SIG-M5 (cell line): Measurements from ENCODE around the gene OSGEP.
A peak's percentile ranks its signal among the peaks of the same experiment; 100 is the strongest.

Experiments used
- DNase-seq: peaks from one replicate; lab custom pipeline; 2025; lab: John Stamatoyannopoulos, UW

OSGEP gene

DNA sequence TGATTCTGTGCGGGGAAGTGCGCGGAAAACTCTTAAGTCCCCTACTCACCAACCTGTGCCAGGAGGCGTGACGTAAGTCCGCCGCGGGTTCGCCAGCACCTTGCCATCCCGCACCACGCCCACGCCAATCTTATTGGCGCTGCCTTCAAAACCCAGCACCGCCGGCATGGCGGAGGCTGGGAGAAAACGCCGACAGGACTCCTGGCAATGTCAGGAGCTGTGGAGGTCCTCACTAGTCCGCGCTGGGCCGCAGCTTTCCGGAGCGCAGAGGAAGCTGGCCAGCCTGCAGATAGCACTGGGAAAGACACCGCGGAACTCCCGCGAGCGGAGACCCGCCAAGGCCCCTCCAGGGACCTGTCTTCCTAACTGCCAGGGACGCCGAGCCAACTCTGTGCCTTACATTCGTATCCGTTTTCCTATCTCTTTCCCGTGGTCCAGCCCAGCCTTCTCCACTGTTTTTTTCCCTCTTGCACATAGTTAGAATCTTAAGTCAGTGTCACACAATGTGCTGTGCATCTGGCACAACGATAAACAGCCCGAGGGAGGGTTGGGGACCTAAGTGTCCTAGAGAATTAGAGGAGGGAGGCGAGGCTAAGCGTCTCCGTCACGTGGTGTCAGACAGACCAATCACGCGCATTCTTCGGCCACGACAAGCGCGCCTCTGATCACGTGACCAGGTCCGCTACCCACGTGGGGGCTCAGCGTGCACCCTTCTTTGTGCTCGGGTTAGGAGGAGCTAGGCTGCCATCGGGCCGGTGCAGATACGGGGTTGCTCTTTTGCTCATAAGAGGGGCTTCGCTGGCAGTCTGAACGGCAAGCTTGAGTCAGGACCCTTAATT, at the start of gene OSGEP, which contains the start of gene APEX1:
TSS of gene OSGEP (minus strand) at position 297 of the 839 bp plus-strand sequence. CDS start at position 168, 129 bp downstream.
TSS of gene APEX1 (plus strand) at position 711 of the 839 bp plus-strand sequence. CDS start 420 bp downstream, outside the sequence.
- peak; percentile 89 for DNase-seq

DNA sequence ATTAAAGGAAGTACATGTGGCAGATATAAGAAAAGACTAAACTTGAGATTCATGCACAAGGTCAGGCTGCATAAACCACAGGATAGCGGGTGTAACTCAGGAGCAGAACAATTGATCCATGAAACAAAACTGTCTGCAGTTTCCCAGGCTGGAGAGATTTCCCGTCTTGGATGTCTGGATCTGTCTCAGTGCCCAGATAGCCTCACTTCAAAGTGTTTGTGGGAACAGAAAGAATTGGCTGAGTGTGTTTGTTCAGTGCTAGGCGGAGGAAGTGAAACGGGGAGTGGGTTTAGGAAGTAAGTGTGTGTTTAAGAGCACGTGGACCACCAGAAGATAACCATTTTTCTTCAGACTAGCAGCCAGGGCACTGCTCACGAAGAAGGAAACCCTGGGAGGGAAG, 49.3 kb upstream of the OSGEP start:
- DNase-seq: peak; percentile 11

DNA sequence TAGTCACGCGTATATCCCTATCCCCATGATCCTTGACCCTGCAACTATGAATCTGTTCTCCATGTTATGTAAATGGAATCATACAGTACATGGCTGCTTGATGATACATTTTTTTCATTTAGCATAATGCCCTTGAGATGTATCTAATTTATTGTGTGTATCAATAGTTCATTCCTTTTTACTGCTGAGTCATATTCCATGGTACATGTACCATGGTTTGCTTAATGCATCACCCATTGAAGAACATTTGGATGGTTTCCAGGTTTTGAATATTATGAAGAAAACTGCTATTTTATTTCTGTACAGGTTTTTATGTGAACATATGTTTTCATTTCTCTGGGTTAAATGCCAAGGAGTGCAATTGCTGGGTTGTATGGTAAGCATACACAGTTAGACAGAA, 46.7 kb upstream of the OSGEP start:
- DNase-seq: no peak

DNA sequence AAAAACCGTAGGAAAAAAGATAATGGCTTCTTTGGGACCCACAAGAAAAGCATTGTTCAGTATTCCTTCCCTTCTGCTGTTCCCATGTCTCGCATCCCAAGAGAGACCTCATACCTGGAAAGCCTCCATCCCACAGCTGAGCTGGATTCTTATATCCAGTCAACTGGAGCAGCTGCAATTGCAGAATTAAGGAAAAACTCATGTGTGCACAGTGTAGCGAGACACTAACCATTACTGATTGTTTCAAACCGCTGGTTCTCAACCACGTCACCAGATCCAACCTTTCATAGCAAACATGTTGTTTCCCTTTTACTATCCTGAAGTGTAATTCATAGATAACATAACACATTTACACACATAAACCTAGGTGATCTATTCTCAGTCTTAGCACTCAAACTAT, 45.3 kb upstream of the OSGEP start:
- DNase-seq: no peak

DNA sequence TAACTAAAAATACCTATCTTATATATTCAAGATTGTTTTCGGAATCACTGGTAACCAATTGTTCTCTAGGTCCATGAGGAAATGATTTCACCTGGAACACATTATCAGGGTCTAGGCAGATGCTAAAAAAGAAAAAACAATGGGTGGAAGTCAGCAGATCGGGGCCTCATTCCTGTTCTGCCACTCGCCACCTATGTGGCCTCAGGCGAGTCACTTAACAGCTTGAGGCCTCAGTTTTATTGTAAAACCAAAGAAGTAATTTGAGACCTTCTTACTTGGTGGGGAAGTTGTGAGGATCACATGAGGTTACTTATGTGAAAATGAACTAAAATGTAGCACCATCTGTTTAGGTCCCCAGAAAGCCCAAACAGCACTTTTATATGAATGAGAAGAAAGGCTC, 44.5 kb upstream of the OSGEP start:
- DNase-seq: no peak

DNA sequence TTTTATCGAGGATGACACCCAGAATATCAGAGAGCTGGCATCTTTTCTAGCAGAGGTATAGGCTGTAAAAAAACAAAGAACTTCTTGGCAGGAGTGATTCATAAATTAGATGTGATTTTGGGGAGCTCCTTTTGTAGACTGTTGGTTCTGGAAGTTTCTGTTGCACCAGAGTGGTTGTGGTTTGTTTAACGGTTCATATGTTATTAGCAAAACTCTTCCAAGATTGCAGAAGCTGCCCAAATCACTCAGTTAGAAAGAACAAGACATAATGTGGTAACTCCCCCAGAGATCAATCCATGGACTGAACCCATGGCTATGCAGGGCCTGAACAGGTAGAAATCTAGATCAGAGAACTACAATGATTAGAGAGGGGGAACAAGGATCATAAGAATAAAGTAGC, 44.0 kb upstream of the OSGEP start:
- DNase-seq: no peak

DNA sequence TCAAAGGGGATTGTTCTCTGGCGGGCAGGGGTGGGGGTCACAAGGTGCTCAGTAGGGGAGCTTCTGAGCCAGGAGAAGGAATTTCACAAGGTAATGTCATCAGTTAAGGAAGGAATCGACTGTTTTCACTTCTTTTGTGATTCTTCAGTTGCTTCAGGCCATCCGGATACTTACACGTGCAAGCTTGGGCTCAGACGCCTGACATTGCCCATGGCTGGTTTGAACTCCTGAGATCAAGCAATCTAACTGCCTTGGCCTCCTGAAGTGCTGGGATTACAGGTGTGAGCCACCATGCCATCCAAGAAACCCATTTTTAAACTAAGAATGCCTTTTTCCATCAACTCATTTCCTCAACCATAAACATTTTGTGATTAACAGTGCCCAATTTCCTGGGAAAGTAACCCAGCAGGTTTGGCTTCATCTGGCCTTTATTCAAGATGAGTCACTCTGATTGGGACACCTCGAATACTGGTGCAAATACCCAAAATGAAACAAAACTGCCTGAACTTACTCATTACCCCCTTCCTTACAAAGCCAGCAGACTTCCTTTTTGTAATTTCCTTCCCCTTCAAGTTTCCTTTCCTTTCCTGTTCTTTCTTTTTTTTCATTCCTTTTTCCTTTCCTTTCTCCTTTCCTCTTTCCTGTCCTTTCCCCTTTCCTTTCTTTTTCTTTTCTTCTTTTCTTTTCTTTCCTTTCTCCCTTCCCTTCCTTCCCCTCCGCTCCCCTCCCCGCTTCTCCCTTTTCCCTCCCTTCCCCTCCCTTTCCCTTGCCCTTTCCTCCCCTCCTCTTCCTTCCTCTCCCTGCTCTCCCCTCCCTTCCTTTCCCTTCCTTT, 40.5 kb upstream of the OSGEP start:
- no peak for DNase-seq

DNA sequence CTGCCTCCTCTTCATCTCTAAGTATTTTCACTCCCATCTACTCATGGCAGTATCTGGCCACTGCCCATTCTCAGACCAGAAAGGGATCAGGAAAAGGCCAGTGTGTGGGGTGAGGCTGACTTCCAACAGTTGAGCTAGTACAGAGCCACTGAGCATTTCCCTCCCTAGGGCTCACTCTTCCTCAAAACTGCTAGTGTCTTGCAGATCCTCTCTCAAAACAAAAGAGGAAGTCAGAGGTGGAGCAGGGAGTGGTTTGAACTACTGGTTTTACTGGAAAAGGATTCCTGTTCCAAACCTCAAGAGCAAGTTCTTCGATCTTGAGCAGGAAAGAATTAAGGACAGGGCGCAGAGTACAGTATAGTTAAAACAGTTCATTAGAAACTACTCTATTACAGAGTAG, 39.0 kb upstream of the OSGEP start:
- peak; percentile 56 for DNase-seq

DNA sequence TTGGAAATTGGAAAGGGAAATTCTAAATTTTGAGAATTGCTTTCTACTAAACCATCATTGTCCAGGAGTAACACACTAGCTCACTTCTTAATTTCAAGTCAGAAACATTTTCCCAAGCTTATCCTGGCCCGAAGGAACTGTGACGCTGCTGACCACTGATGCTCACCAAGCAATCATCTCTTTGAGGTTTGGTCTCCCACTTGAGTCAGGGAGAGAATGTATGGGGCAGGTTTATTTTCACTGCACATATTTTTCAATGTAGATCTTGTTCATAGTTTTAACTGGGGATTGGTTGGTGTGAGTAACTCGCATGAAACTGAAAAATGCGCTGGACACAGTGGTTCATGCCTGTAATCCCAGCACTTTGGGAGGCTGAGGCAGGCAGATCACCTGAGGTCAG, 37.9 kb upstream of the OSGEP start:
- no peak for DNase-seq

DNA sequence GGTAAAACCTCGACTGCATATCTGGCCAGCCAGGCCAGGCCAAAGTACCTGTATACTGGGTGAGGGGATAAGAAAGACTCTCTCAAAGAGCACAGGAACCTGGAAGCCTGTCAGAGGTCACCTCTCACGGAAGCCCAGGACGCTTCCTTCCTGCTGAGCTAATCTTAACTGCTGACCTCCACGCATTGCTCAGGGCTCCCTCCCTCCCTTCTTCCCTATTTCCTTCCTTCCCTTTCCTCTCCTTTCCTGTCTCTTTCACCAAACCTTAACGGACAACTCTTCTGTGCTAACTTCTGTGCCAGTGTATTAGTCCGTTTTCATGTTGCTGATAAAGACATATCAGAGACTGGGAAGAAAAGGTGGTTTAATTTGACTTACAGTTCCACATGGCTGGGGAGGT, 36.0 kb upstream of the OSGEP start:
- DNase-seq: no peak

DNA sequence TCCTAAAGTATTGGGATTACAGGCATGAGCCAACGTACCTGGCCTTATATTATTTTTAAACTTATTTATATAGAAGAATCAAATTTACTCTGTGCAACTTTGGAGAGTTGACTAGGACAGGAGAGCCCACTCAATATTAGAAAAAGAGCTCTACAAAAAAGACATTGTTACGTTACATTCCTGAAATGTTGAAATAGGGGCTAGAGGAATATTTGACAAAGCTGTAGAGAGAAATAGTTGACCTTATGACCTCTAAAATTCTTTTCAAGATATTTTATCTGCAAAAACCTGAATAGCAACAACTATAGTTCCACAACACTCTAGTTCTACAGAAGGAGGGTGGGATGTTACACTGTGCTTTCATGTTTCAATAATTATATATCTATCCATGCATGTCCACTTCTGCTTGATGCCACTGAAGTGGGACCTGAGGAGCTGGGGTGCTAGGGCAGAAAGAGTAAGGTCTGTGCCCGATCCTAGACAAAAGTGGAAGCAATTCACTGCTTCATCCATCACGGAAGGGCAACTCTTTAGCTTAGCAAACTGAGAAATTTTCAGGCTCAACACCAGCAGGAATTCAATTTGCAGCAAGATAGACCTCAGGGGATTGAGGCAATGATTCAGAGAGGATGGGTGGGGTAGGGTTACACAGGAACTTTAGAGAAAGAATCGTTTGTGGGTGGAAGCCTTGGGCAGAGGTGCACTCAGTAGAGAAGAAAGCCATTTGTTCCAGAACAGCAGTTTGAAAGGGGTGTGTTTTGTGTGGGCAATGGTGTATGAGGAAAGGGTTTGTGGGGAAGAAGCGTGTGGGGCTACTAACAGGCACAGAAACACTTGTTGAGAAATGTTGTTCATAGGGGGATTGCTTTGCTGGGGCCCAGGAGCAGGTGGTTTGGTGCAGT, 34.7 kb upstream of the OSGEP start:
- peak; percentile 86 for DNase-seq

DNA sequence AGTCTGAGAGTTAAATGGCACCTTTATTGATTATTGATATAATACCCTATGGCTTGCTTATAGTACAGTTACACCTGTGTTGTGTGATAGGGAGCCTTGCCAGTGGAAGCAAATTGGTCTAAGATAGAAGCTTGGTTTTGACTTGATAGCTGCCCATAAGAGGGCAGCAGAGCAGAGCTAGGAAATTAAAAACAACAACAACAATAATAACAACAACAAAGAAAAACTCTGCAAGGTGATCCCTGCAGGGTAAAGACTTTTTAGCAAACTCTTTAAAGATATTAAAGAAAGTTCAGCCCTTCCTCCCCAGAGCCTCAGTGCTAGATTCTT, 32.7 kb upstream of the OSGEP start:
- DNase-seq: no peak

DNA sequence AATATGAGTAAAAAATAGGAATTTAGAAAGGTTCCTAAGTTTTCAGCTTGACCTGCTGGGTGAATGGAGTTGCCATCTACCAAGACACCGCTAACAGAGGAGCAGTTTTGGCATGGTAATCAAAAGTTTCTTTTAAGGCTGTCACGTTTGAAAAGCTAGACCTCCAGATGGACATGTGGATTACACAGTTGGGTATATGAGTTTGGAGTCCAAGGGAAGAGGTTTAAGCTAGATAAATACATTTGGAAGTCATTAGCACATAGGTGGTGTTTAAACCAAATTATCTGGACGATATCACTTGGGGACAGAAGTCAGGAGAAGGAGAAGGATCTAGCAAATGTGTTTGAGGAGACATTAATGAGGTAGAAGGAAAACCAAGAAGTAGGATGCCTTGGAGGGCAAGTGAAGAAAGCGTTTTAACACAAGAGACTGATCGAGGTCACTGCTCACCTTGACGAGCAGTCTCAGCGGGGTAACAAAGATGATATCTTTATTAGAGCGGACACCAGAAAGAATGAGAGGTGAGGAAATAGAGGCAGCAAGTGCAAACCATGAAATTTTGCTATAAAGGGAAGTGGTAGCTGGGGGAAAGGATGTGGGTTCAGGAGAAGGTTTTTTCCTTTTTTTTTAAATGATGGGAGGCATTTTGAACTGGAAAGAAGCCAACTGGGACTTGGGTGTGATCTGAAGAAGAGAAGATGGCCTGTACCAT, 32.2 kb upstream of the OSGEP start:
- DNase-seq: no peak

DNA sequence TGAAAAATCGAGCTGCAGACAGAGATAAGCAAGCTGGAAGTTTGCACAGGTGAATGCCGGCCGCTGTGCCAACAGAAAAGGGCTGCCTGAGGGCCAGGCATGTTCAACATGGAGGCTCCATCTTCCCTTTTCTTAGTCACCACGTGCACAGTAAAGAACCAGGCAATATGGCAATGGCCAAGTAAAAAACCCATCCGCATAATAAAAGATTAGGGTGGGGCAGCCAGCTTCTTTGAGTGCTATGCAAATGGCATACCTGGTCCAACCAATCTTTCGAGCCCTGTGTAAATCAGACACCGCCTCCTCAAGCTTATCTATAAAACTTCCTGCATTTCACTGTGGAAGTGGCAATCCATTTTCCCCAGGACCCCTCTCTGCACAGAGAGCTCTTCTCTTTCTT, 31.3 kb upstream of the OSGEP start:
- no peak for DNase-seq

DNA sequence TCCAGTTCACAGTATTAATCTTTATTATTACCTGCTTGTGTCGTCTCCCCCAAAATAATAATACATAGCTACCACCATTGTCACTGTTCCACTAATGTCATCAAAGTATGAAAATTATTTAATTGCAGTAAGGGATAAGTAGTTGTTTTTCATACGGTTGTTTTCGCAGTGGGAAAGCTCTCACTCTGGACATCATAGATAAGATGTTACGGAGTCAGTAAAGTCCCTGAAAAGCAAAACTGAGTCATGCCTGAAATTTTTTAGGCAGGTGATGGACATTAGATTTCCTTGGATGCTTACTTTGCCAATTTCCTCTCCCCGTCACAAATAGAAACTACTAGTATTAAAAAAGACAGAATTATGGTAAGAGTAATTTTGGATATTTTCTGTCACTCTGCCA, 27.8 kb upstream of the OSGEP start:
- no peak for DNase-seq

DNA sequence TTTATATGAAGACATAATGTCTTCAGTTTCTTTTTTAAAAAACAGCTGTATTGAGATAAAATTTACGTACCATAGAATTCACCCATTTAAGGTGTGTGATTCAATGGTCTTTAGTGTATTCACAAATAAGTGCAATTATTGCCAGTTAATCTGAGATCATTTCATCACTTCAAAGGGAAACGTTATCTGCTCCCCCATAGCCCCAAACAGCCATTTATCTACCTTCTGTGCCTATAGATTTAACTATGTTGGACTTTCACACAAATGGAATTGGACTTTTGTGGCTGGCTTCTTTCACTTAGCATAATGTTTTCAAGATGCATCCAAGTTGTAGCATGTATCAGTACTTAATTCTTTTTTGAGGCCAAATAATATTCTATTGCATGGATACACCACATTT, 24.3 kb upstream of the OSGEP start:
- no peak for DNase-seq

DNA sequence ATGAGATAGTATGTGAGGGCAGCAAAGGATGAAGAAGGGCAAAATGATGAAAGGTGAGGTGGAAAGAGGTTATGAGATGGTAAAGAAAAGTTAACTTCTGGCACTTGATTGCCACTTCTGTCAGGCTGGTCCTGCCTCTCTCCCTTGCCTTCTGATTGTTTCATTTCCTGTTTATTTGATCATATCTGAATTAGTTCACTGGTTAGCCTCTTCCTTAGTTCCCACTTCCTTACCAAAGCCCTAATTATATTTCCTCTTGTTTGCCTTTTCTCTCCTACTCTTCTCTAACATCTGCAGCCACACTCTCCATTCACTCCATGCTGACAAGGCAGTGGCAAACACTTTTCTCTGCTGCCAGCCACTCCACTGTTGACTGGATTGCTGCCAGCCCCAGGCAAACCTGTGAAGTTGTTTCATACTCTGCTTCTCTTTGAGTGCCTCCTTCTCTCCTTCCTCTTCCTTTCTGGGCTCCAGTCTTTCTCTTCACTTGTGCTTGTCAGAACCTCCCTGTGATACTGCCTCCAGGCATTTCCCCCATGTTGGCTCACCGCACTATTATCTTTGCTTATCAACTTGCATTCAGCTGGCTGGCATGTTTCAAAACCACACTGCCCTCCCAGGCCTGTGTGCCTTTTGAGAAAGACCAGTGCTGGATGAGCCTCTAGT, 22.7 kb upstream of the OSGEP start:
- DNase-seq: no peak

DNA sequence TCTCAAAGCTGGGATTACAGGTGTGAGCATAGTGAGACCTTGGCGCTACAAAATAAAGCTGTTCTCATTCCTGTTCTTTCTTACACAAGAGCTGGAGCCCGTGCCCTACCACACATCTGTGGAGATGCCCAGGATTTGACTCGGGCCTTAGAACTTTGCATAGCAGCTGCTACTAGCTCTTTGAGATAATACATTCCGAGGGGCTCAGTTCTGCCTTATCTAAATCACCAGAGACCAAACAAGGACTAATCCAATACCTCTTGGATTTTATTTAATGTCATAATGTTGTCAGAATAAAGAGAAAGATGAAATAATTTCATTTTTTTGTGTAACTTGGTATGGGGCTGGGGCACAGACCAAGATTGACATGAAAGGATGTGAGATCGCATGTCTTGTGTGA, 22.2 kb upstream of the OSGEP start:
- DNase-seq: no peak

DNA sequence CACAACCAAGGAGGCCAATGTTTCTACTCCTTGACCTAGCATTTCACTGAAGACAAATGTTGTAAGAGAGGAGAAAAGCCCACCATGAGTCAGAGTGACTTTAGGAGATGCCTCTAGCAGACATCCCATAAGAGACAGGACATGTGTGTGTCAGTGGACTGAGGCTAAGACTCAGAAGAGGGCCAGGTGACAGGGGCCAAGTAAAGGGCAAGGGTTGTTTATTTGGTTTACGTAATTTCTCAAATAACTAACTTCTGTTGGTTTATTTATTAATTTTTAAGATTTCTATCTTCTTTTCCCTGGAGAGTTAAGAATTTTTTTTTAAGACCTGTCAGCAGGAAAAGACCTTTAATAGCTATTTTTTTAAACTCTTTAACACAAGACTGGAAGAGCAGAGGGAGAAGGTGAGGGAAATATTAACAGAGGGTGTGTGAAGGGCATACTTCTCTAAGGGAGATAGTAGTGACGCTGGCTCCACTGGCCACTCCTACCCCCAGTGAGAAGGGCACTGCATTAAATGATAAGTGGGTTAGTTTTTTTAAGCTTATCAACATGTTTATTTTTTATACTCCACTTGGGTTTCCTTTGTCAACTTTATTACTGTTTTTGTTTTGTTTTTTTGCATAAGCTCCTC, 18.0 kb upstream of the OSGEP start:
- DNase-seq: no peak

DNA sequence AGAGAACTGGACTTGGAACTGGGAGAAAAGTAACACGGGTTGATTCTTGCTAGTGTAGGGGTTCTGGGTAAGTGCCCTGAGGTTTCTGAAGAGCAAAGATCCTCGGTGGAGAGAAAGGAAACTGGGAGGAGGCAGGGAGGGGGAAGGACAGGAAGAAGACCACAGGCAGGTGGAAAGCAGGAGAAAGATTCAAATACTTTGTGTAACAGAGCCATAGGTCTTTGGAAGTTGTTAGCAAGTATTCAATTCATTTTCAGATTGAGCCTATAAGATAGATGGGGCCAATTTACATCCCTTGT, 15.9 kb upstream of the OSGEP start:
- no peak for DNase-seq
